H9 (cell line): ENCODE results near the gene GOLT1A. TPM values are rescaled to one million over a fixed set of nuclear protein-coding genes. Genes with fewer than 3 reads are reported as not detected.

Experiments used
- DNase-seq: peaks from one replicate; pipeline ENCODE4 v3.0.0-alpha.2; 2017
- H2AFZ ChIP-seq: one replicate; pipeline ENCODE4 v1.6.1; 2013; ENCODE audit warnings: mild to moderate bottlenecking, low read length, control low read depth, moderate library complexity
- H2AK5ac ChIP-seq: 2 replicates; pipeline ENCODE4 v1.6.1; 2013; ENCODE audit warnings: low read length, control low read depth, mixed read lengths; ENCODE audit not compliant: insufficient read length
- H2BK120ac ChIP-seq: one replicate; pipeline ENCODE4 v1.6.1; 2013; ENCODE audit warnings: low read depth, mild to moderate bottlenecking, low read length, control low read depth, inconsistent platforms; ENCODE audit not compliant: poor library complexity, severe bottlenecking
- H2BK12ac ChIP-seq: 2 replicates; pipeline ENCODE4 v1.6.1; 2013; ENCODE audit warnings: low read length, control low read depth, mixed read lengths, low read depth; ENCODE audit not compliant: insufficient read length
- H2BK15ac ChIP-seq: 2 replicates; pipeline ENCODE4 v1.6.1; 2013; ENCODE audit warnings: low read depth, low read length, control low read depth
- H2BK20ac ChIP-seq: one replicate; pipeline ENCODE4 v1.6.1; 2013; ENCODE audit warnings: low read depth, mild to moderate bottlenecking, low read length, control low read depth, inconsistent platforms; ENCODE audit not compliant: poor library complexity, severe bottlenecking
- H2BK5ac ChIP-seq: 2 replicates; pipeline ENCODE4 v1.6.1; 2013; ENCODE audit warnings: low read length, control low read depth, mixed read lengths; ENCODE audit not compliant: insufficient read length
- H3K14ac ChIP-seq: 2 replicates; pipeline ENCODE4 v1.6.1; 2013; ENCODE audit warnings: low read length, control low read depth; ENCODE audit not compliant: insufficient read depth
- H3K18ac ChIP-seq: 2 replicates; pipeline ENCODE4 v1.6.1; 2013; ENCODE audit warnings: low read depth, mild to moderate bottlenecking, mixed read lengths, low read length, control low read depth; ENCODE audit not compliant: insufficient read length
- H3K23ac ChIP-seq: 2 replicates; pipeline ENCODE4 v1.6.1; 2013; ENCODE audit warnings: low read length, control low read depth, mixed read lengths, low read depth; ENCODE audit not compliant: insufficient read length
- H3K23me2 ChIP-seq: 2 replicates; pipeline ENCODE4 v1.6.1; 2013; ENCODE audit warnings: low read depth, mild to moderate bottlenecking, mixed read lengths, low read length, control low read depth; ENCODE audit not compliant: insufficient read length, poor library complexity, severe bottlenecking
- H3K27ac ChIP-seq: 2 replicates; pipeline ENCODE4 v1.5.1; 2013; ENCODE audit warnings: low read length, control low read depth, mixed read lengths, low read depth; ENCODE audit not compliant: insufficient read length
- H3K27me3 ChIP-seq: 2 replicates; pipeline ENCODE4 v1.6.1; 2013; ENCODE audit warnings: low read length, control low read depth, inconsistent platforms; ENCODE audit not compliant: insufficient read depth
- H3K4ac ChIP-seq: 2 replicates; pipeline ENCODE4 v1.6.1; 2013; ENCODE audit warnings: low read depth, mild to moderate bottlenecking, control low read depth, inconsistent platforms, low read length, moderate library complexity
- H3K4me1 ChIP-seq: 2 replicates; pipeline ENCODE4 v1.6.1; 2013; ENCODE audit warnings: low read length, control low read depth, inconsistent platforms; ENCODE audit not compliant: insufficient read depth
- H3K4me2 ChIP-seq: 2 replicates; pipeline ENCODE4 v1.6.1; 2013; ENCODE audit warnings: low read length, control low read depth, mixed read lengths; ENCODE audit not compliant: insufficient read length, insufficient read depth
- H3K56ac ChIP-seq: 2 replicates; pipeline ENCODE4 v1.6.1; 2013; ENCODE audit warnings: low read depth, mild to moderate bottlenecking, mixed read lengths, low read length, control low read depth; ENCODE audit not compliant: insufficient read length
- H3K79me1 ChIP-seq: 2 replicates; pipeline ENCODE4 v1.6.1; 2013; ENCODE audit warnings: low read depth, mild to moderate bottlenecking, moderate library complexity, low read length, control low read depth, inconsistent platforms; ENCODE audit not compliant: insufficient read depth, poor library complexity, severe bottlenecking
- H3K79me2 ChIP-seq: 2 replicates; pipeline ENCODE4 v1.6.1; 2013; ENCODE audit warnings: low read length, control low read depth, inconsistent platforms; ENCODE audit not compliant: insufficient read depth
- H3K9ac ChIP-seq: 2 replicates; pipeline ENCODE4 v1.6.1; 2013; ENCODE audit warnings: low read length, control low read depth, mixed read lengths; ENCODE audit not compliant: insufficient read length; ENCODE audit errors: extremely low read depth
- H3K9me3 ChIP-seq: one replicate; pipeline ENCODE4 v1.6.1; 2013; ENCODE audit warnings: low read depth, low read length, inconsistent platforms; ENCODE audit not compliant: control insufficient read depth
- H3T11ph ChIP-seq: one replicate; pipeline ENCODE4 v1.6.1; 2013; ENCODE audit warnings: mild to moderate bottlenecking, low read length, control low read depth, inconsistent platforms
- H4K20me1 ChIP-seq: one replicate; pipeline ENCODE4 v1.6.1; 2013; ENCODE audit not compliant: control insufficient read depth, insufficient read length, insufficient read depth
- H4K5ac ChIP-seq: 2 replicates; pipeline ENCODE4 v1.6.1; 2013; ENCODE audit warnings: low read depth, mild to moderate bottlenecking, mixed read lengths, low read length, control low read depth; ENCODE audit not compliant: insufficient read length
- H4K8ac ChIP-seq: replicated peaks from 2 replicates; pipeline ENCODE4 v1.6.1; 2013; ENCODE audit warnings: low read length, control low read depth, mixed read lengths, low read depth; ENCODE audit not compliant: insufficient read length
- H4K91ac ChIP-seq: 2 replicates; pipeline ENCODE4 v1.6.1; 2013; ENCODE audit warnings: low read depth, mild to moderate bottlenecking, moderate library complexity, mixed read lengths, low read length, control low read depth; ENCODE audit not compliant: insufficient read length
- H3K27ac Mint-ChIP-seq, 3 experiments: 2 replicates in 2 of 3; 3 replicates in 1 of 3; pipeline ENCODE4 v1.8.0; 2020 to 2021; ENCODE audit warnings: mixed read lengths in 3 of 3, mild to moderate bottlenecking in 1 of 3, moderate library complexity in 1 of 3
- H3K27me3 Mint-ChIP-seq: 2 replicates; pipeline ENCODE4 v1.8.0; 2021; ENCODE audit warnings: low read depth, mild to moderate bottlenecking, moderate library complexity, mixed read lengths
- H3K36me3 Mint-ChIP-seq, 3 experiments: 2 replicates in 2 of 3; 3 replicates in 1 of 3; pipeline ENCODE4 v1.8.0; 2020 to 2021; ENCODE audit warnings: low read depth in 3 of 3, mixed read lengths in 3 of 3; ENCODE audit not compliant: insufficient read depth in 1 of 3
- H3K4me1 Mint-ChIP-seq, 2 experiments: 2 replicates each; pipeline ENCODE4 v1.8.0; 2020; ENCODE audit warnings: mixed read lengths in 2 of 2
- H3K4me3 Mint-ChIP-seq, 2 experiments: 2 replicates in 1 of 2; 3 replicates in 1 of 2; pipeline ENCODE4 v1.8.0; 2020 to 2021; ENCODE audit warnings: mild to moderate bottlenecking in 2 of 2, mixed read lengths in 2 of 2, moderate library complexity in 1 of 2
- H3K9me3 Mint-ChIP-seq, 2 experiments: 2 replicates in 1 of 2; 3 replicates in 1 of 2; pipeline ENCODE4 v1.8.0; 2020; ENCODE audit warnings: mild to moderate bottlenecking in 2 of 2, mixed read lengths in 2 of 2, moderate library complexity in 1 of 2
- WGBS: extraction: QIAGEN DNeasy Blood & Tissue Kit; methylation state at CpG from one replicate; pipeline ENCODE4 v1.1.7; 2013; ENCODE audit warnings: missing lambda C conversion rate, low lambda C conversion rate, mixed read lengths; ENCODE audit not compliant: insufficient read length; ENCODE audit errors: extremely low coverage; 5-methylcytosine and 5-hydroxymethylcytosine counted together
- total RNA-seq: library from RNA; stranded (reverse); gene quantifications from 2 replicates; pipeline ENCODE4 v1.2.1, GENCODE V29; 2021
- TF ChIP-seq, protein P1 (sequence below): fragments of 200-600 bp; sonication (generic); conservative IDR thresholded peaks from 3 replicates; pipeline ENCODE4 v1.8.0; 2021; ENCODE audit warnings: antibody characterized with exemption, mild to moderate bottlenecking

The GOLT1A gene
- total RNA-seq, 1 experiment from 2014 or later: 4.2 TPM

DNA sequence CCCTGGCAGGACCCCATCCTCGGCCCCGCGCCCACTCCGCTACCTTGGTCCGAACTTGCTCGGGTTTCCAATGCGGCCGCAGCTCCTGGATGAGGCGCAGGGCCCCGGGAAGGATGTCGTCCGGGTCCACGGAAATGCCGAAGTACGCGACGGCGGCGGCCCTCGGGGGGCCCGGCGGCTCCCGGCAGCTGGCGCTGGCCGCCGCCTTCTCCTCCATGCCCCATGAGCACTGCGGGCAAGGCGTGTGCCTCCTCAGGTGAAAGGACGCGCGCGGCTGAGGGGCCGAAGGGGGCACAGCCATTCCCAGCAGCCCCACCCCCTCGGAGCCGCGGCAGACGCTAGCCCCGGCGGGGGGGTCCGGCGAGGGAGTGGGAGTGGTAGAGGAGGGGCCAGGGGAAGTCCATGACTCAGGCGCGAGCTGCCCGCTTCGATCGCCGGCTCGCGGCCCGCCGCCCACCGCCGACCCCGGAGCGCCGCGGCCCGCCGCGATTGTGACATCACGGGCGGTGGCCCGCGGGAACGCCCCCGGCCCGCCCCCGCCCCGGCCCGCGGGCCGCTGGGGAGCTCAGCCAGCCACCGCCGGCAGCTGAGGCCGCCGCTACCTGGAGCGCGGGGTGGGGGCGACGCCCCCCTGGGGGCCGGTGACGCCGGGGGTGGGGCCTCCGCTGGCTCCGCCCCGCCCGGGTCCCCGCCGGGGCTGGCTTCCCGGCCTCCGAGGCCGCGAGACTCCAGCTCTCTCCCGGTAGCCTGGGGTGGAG lies 62.1 kb downstream of the GOLT1A start, which contains the start of gene ETNK2:
Gene ETNK2, minus strand, starts transcription at position 493 of the 758 bp plus-strand sequence. Its CDS starts 192 bp downstream, at position 301.
- H4K8ac ChIP-seq: no peak within 1 kb of the TSS
- Mint-ChIP-seq H3K4me1 (peaks cover 43 to 48% of the 10 kb centered on the region in 2 experiments), H3K9me3 (no peaks in the 10 kb centered on the region; a peak in 1 of 5 replicates), H3K4me3 (peak within 1 kb of the TSS; percentile 68 to 83), H3K27ac (no peak within 1 kb of the TSS), H3K36me3 (no peaks in the 10 kb centered on the region; a peak in 1 of 7 replicates), H3K27me3 (peaks cover 43% of the 10 kb centered on the region)
- no peak within 1 kb of the TSS for H2BK120ac ChIP-seq
- no CpG with 5 or more reads among the region's 94 CpGs for WGBS
- no peaks in the 10 kb centered on the region for H4K20me1 ChIP-seq
- H3K79me1 ChIP-seq: no peaks in the 10 kb centered on the region
- H4K5ac ChIP-seq: no peak within 1 kb of the TSS
- H3K79me2 ChIP-seq: no peaks in the 10 kb centered on the region
- peak within 1 kb of the TSS; percentile 79 for H3K4me2 ChIP-seq
- H3K27me3 ChIP-seq: no peaks in the 10 kb centered on the region; the same call in 1 of the 2 replicates
- no peak within 1 kb of the TSS for H3K27ac ChIP-seq
- DNase-seq: peak; percentile 75
- H2BK15ac ChIP-seq: no peak within 1 kb of the TSS
- no peak within 1 kb of the TSS for H2BK12ac ChIP-seq
- no peak within 1 kb of the TSS for H2BK5ac ChIP-seq
- no peak within 1 kb of the TSS for H4K91ac ChIP-seq
- H3K4me1 ChIP-seq: peaks cover 4% of the 10 kb centered on the region; the same call in 1 of the 2 replicates
- H3K9ac ChIP-seq: no peak within 1 kb of the TSS
- H2AK5ac ChIP-seq: no peak within 1 kb of the TSS
- TF ChIP-seq, protein P1, sequence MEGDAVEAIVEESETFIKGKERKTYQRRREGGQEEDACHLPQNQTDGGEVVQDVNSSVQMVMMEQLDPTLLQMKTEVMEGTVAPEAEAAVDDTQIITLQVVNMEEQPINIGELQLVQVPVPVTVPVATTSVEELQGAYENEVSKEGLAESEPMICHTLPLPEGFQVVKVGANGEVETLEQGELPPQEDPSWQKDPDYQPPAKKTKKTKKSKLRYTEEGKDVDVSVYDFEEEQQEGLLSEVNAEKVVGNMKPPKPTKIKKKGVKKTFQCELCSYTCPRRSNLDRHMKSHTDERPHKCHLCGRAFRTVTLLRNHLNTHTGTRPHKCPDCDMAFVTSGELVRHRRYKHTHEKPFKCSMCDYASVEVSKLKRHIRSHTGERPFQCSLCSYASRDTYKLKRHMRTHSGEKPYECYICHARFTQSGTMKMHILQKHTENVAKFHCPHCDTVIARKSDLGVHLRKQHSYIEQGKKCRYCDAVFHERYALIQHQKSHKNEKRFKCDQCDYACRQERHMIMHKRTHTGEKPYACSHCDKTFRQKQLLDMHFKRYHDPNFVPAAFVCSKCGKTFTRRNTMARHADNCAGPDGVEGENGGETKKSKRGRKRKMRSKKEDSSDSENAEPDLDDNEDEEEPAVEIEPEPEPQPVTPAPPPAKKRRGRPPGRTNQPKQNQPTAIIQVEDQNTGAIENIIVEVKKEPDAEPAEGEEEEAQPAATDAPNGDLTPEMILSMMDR: no peak
- no peak within 1 kb of the TSS for H3K23ac ChIP-seq
- no peak within 1 kb of the TSS for H3K56ac ChIP-seq
- H3K23me2 ChIP-seq: peaks cover 6% of the 10 kb centered on the region
- H3K9me3 ChIP-seq: no peaks in the 10 kb centered on the region
- H2BK20ac ChIP-seq: no peak within 1 kb of the TSS
- no peak within 1 kb of the TSS for H3T11ph ChIP-seq
- no peak within 1 kb of the TSS for H3K4ac ChIP-seq
- no peak within 1 kb of the TSS for H2AFZ ChIP-seq
- peak within 1 kb of the TSS; percentile 73; the same call in 1 of the 2 replicates for H3K14ac ChIP-seq
- peak within 1 kb of the TSS; percentile 33 for H3K18ac ChIP-seq
